Psoas muscle (tissue), 8 donors: ENCODE measurements around the gene SATB2. TPM values are rescaled to one million over a fixed set of nuclear protein-coding genes. Genes with fewer than 3 reads are reported as not detected.

Source experiments
- ATAC-seq, 4 donors: fragments of 200-7000 bp; cut with Tn5 transposase; one replicate each; pipeline ENCODE4 v1.9.1; 2020; ENCODE audit warnings: moderate library complexity in 3 of 4, mild to moderate bottlenecking in 2 of 4
- DNase-seq, 2 donors: peaks; one replicate each; pipeline ENCODE4 v3.0.0-alpha.2; 2020
- H3K27ac ChIP-seq: fragments of 200-600 bp; one replicate; pipeline ENCODE4 v1.8.0; 2022
- H3K27me3 ChIP-seq, 3 donors: fragments of 200-600 bp in 1 of 3; one replicate each; pipeline versions ENCODE4 v1.6.1 to v1.8.0; 2013 to 2022; ENCODE audit warnings: low read length in 2 of 3, mild to moderate bottlenecking in 2 of 3, moderate library complexity in 1 of 3; ENCODE audit not compliant: insufficient read depth in 3 of 3
- H3K36me3 ChIP-seq, 2 donors: fragments of 200-600 bp in 1 of 2; one replicate each; pipeline versions ENCODE4 v1.6.1 to v1.8.0; 2013 to 2022; ENCODE audit warnings: low read depth in 1 of 2, mild to moderate bottlenecking in 1 of 2, moderate library complexity in 1 of 2; ENCODE audit not compliant: insufficient read depth in 1 of 2
- H3K4me1 ChIP-seq: fragments of 200-600 bp; one replicate; pipeline ENCODE4 v1.8.0; 2022
- H3K4me3 ChIP-seq: fragments of 200-600 bp; one replicate; pipeline ENCODE4 v1.8.0; 2022; ENCODE audit warnings: mild to moderate bottlenecking
- H3K9me3 ChIP-seq: fragments of 200-600 bp; one replicate; pipeline ENCODE4 v1.8.0; 2022
- CTCF ChIP-seq: fragments of 200-600 bp; IDR thresholded peaks from one replicate; pipeline ENCODE4 v1.8.0; 2022; ENCODE audit warnings: antibody characterized with exemption
- WGBS, 3 donors: extraction: QIAGEN DNeasy Blood & Tissue Kit; methylation state at CpG; one replicate each; pipeline versions ENCODE4 v1.1.6 to v1.1.7; 2013; 5-methylcytosine and 5-hydroxymethylcytosine counted together
- intact Hi-C, 2 donors: fragments of 100-400 bp; cut with DNase I; formaldehyde crosslinking; loops; one replicate each; pipeline versions ENCODE4 v1.11.0 to v1.14.2; 2022
- polyA plus RNA-seq, 3 donors: library from polyadenylated mRNA; stranded (reverse); fragments of 200-250 nt; gene quantifications; one replicate each; pipeline ENCODE4 v1.2.3, GENCODE V29; 2013
- total RNA-seq, 4 donors: library from RNA; stranded (reverse); fragmentation: NEBNext Ultra II Directional in 2 of 4; extraction: Animal tissue kit (Norgen Biotek cat#: 25700) in 2 of 4; gene quantifications; one replicate each; pipeline versions ENCODE4 v1.2.1 to v1.2.4, GENCODE V29; 2021 to 2023
- donor health status: healthy with polysubstance abuse.
- donor health status: DM: no; HTN: no; CAD: no; lungs with moderate emphysema.
- donor health status: Bipolar disorder and iron deficiency.
- donor health status: healthy.
- donor health status: DM: yes; HTN: yes; CAD: no.
- donor health status: DM: no; HTN: no; CAD: no.
- donor health status: DM: no; HTN: no; CAD: no.
- donor health status: DM: yes; HTN: yes; CAD: no.

Gene SATB2
- total and polyA plus RNA-seq, 7 donors, result 0.46 to 2.4 (median 1.6) TPM

- intact Hi-C loops, result no loop called here
- Histone ChIP-seq H3K27me3 (no peaks in the 10 kb centered on the region), H3K9me3 (no peaks in the 10 kb centered on the region), H3K4me1 (no peaks in the 10 kb centered on the region), H3K36me3 (no peaks in the 10 kb centered on the region), H3K4me3 (no peak overlapping the region), H3K27ac (no peak overlapping the region)
- 80 to 94% (median 93%) methylated on average over 1 of the region's 1 CpG for WGBS, 3 donors
- no peak for TF ChIP-seq CTCF
- DNase-seq (no peak), ATAC-seq (no peak)
Observed at GRCh38 chr2:199315299-199316179, 142.2 kb downstream of the SATB2 start.

GRCh38 chr2:199312931-199313330 lies 144.8 kb downstream of the SATB2 start:
- ATAC-seq, result no peak
- H3K9me3 ChIP-seq, result no peaks in the 10 kb centered on the region
- TF ChIP-seq CTCF, result no peak
- no peaks in the 10 kb centered on the region for H3K27me3 ChIP-seq
- 90 to 96% (median 94%) methylated on average over 3 of the region's 3 CpGs for WGBS, 3 donors
- DNase-seq, result no peak
- intact Hi-C loops, result no loop called here
- no peak overlapping the region for H3K4me3 ChIP-seq
- no peaks in the 10 kb centered on the region for H3K4me1 ChIP-seq
- H3K27ac ChIP-seq, result no peak overlapping the region
- H3K36me3 ChIP-seq, result no peaks in the 10 kb centered on the region

GRCh38 chr2:199310771-199311585 lies 146.8 kb downstream of the SATB2 start:
- WGBS, 3 donors, result 91 to 92% (median 91%) methylated on average over 7 of the region's 7 CpGs
- no peak for TF ChIP-seq CTCF
- H3K4me1 ChIP-seq, result no peaks in the 10 kb centered on the region
- H3K27ac ChIP-seq, result no peak overlapping the region
- no peak overlapping the region for H3K4me3 ChIP-seq
- DNase-seq (no peak), ATAC-seq (no peak)
- H3K36me3 ChIP-seq, result no peaks in the 10 kb centered on the region
- no peaks in the 10 kb centered on the region for H3K27me3 ChIP-seq
- intact Hi-C loops, result no loop called here
- H3K9me3 ChIP-seq, result no peaks in the 10 kb centered on the region

GRCh38 chr2:199309973-199310372 lies 147.8 kb downstream of the SATB2 start:
- no peaks in the 10 kb centered on the region for H3K36me3 ChIP-seq
- no peak overlapping the region for H3K4me3 ChIP-seq
- no peak for TF ChIP-seq CTCF
- no peaks in the 10 kb centered on the region for H3K4me1 ChIP-seq
- intact Hi-C loops, result no loop called here
- DNase-seq, result no peak
- 32 to 39% (median 32%) methylated on average over 6 of the region's 6 CpGs for WGBS, 3 donors
- no peaks in the 10 kb centered on the region for H3K27me3 ChIP-seq
- H3K27ac ChIP-seq, result no peak overlapping the region
- H3K9me3 ChIP-seq, result no peaks in the 10 kb centered on the region
- ATAC-seq, result no peak
